Smooth muscle cell (in vitro differentiated cells): ENCODE measurements around the gene SMIM9. TPM values are rescaled to one million over a fixed set of nuclear protein-coding genes. Genes with fewer than 3 reads are reported as not detected.

ENCODE experiments used
- DNase-seq: peaks from one replicate; lab custom pipeline; 2025; ENCODE audit not compliant: unreplicated experiment; lab: John Stamatoyannopoulos, UW
- H2AFZ ChIP-seq: fragments of 200-600 bp; sonication (generic); 2 replicates; pipeline ENCODE4 v1.6.0; 2016; ENCODE audit warnings: antibody characterized with exemption, low read depth, mild to moderate bottlenecking
- H3F3A ChIP-seq: fragments of 200-600 bp; sonication (generic); 2 replicates; pipeline ENCODE4 v1.6.0; 2017; ENCODE audit warnings: antibody characterized with exemption, low read depth
- H3K27ac ChIP-seq: fragments of 200-600 bp; sonication (generic); 2 replicates; pipeline ENCODE4 v1.5.1; 2016; ENCODE audit warnings: low read depth, mild to moderate bottlenecking
- H3K27me3 ChIP-seq: fragments of 200-600 bp; sonication (generic); 2 replicates; pipeline ENCODE4 v1.6.1; 2016; ENCODE audit warnings: low read depth, mild to moderate bottlenecking
- H3K36me3 ChIP-seq: fragments of 200-600 bp; sonication (generic); 2 replicates; pipeline ENCODE4 v1.5.1; 2016; ENCODE audit warnings: low read depth
- H3K4me1 ChIP-seq: fragments of 200-600 bp; sonication (generic); 2 replicates; pipeline ENCODE4 v1.5.1; 2016; ENCODE audit warnings: low read depth
- H3K4me2 ChIP-seq: fragments of 200-600 bp; sonication (generic); 2 replicates; pipeline ENCODE4 v1.6.0; 2016; ENCODE audit warnings: mild to moderate bottlenecking
- H3K4me3 ChIP-seq: fragments of 200-600 bp; sonication (generic); 2 replicates; pipeline ENCODE4 v1.5.1; 2016; ENCODE audit warnings: mild to moderate bottlenecking
- H3K79me2 ChIP-seq: fragments of 200-600 bp; sonication (generic); 2 replicates; pipeline ENCODE4 v1.6.0; 2016; ENCODE audit warnings: low read depth, mild to moderate bottlenecking
- H3K9ac ChIP-seq: fragments of 200-600 bp; sonication (generic); 2 replicates; pipeline ENCODE4 v1.6.0; 2016; ENCODE audit warnings: low read depth
- H3K9me3 ChIP-seq: fragments of 200-600 bp; sonication (generic); replicated peaks from 2 replicates; pipeline ENCODE4 v1.5.1; 2016; ENCODE audit warnings: low read depth
- H4K20me1 ChIP-seq: fragments of 200-600 bp; sonication (generic); 2 replicates; pipeline ENCODE4 v1.6.0; 2016; ENCODE audit warnings: low read depth
- CTCF ChIP-seq: fragments of 200-600 bp; sonication (generic); IDR thresholded peaks from 2 replicates; pipeline ENCODE4 v1.5.1; 2017; ENCODE audit warnings: borderline replicate concordance, mild to moderate bottlenecking, antibody characterized with exemption; ENCODE audit not compliant: insufficient read depth, poor library complexity, severe bottlenecking
- WGBS: methylation state at CpG from one replicate; pipeline ENCODE4 v1.1.7; 2016; ENCODE audit warnings: low lambda C conversion rate; 5-methylcytosine and 5-hydroxymethylcytosine counted together
- polyA plus RNA-seq: library from polyadenylated mRNA; unstranded; fragments of >200 nt; fragmentation: Nextera tagmentation; extraction: Ambion mirVana; gene quantifications from 2 replicates; pipeline ENCODE4 v1.2.1, GENCODE V29; 2016
- total RNA-seq: library from RNA; depleted of rRNA; stranded (reverse); fragments of >200 nt; gene quantifications from 2 replicates; pipeline ENCODE4 v1.2.3, GENCODE V29; 2014

SMIM9 gene
- total and polyA plus RNA-seq, 2 experiments from 2014 or later = not detected

DNA sequence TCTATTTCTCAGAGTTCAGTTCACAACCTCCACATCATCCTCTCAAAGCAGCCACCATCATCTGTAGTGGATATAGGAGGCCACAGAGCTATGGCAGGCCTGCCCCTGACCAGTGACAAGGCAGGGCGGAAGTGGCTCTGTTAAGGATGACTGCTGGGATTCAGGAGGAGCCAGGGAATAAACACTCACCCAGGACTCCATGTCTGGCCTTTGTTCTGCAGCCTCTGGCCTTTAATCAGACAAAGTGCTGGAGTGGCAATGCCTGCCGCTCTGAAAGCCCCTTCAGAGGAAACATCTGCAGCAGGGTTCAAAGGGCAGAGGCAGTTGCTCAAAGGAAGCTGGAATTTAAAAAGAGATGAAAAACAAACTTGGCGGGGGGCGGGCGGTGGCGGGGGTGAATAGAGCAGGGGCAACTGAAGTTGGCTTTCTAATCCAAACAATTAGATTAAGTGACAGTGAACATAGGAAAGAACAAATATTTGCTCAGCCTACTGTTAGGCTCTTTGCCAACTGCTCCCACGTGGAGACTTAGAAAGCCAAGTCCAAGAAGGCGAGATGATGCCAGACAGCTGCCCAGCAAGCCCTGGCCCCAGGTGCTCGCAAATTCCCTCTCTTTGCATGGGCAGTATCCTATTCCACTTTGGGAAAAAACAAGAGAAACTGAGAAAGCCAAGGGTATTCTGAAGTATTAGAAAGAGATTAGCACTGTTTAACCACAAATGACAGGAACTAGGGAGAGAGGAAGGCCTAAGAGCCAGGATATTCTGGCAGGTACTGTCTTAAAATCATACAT is 34.7 kb downstream of the SMIM9 start:
- Histone ChIP-seq H3F3A (no peaks in the 10 kb centered on the region), H3K27me3 (no peaks in the 10 kb centered on the region), H4K20me1 (no peaks in the 10 kb centered on the region), H3K4me1 (no peaks in the 10 kb centered on the region), H3K9me3 (peaks cover 2% of the 10 kb centered on the region), H3K36me3 (no peaks in the 10 kb centered on the region), H3K4me3 (no peak overlapping the region), H3K79me2 (no peaks in the 10 kb centered on the region), H3K4me2 (no peak overlapping the region), H3K27ac (peak overlapping the region; percentile 73), H2AFZ (no peak overlapping the region), H3K9ac (peak overlapping the region; percentile 13)
- WGBS = 57% methylated on average over 9 of the region's 9 CpGs
- TF ChIP-seq CTCF = no peak
- no peak for DNase-seq

DNA sequence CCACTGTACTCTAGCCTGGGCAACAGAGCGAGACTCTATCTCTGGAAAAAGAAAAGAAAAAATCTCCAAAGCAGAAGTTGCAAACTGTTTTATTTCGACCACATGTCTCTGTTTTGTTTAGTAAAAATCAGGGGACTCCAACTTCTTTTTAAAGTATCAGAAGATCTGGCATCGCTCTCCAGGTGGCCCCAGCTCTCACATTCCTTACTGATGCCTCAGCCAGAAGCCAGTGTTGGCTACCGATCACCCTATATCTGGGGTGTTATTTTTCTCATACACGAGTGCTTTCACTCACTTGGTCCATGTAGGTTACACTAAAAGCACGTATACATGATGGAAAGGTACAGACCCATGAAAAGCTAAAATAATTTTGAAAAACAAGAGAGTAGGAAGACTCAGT is 37.5 kb downstream of the SMIM9 start:
- H4K20me1 ChIP-seq = no peaks in the 10 kb centered on the region
- H3K4me2 ChIP-seq = no peak overlapping the region
- WGBS = 58% methylated on average over 6 of the region's 6 CpGs
- H3K4me1 ChIP-seq = no peaks in the 10 kb centered on the region
- no peaks in the 10 kb centered on the region for H3K36me3 ChIP-seq
- DNase-seq = no peak
- H3K9me3 ChIP-seq = no peaks in the 10 kb centered on the region
- no peak overlapping the region for H3K9ac ChIP-seq
- H3K79me2 ChIP-seq = no peaks in the 10 kb centered on the region
- no peak for TF ChIP-seq CTCF
- no peak overlapping the region for H3K27ac ChIP-seq
- no peak overlapping the region for H2AFZ ChIP-seq
- H3K4me3 ChIP-seq = no peak overlapping the region
- H3F3A ChIP-seq = no peaks in the 10 kb centered on the region
- H3K27me3 ChIP-seq = no peaks in the 10 kb centered on the region

DNA sequence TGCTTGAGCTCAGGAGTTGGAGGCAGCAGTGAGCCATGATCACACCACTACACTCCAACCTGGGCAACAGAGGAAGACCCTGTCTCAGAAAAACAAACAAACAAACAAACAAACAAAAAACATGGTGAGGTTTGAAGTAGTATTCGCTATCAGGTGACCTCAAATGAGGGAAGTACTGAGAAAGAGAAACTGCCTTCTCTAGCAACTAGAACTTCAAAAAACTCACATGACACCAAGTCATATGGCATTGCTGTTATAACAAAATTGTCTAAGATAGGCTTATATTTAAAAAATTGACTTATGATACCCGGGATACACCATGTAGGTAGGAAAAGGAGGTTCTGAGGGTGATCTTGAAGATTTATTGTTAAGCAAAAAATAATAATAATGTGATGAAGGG is 39.4 kb downstream of the SMIM9 start:
- H3K79me2 ChIP-seq = no peaks in the 10 kb centered on the region
- no peak for DNase-seq
- H3K27me3 ChIP-seq = no peaks in the 10 kb centered on the region
- H3F3A ChIP-seq = no peaks in the 10 kb centered on the region
- H3K4me3 ChIP-seq = no peak overlapping the region
- H3K36me3 ChIP-seq = no peaks in the 10 kb centered on the region
- no peak overlapping the region for H3K9ac ChIP-seq
- no peak overlapping the region for H2AFZ ChIP-seq
- no peaks in the 10 kb centered on the region for H3K9me3 ChIP-seq
- H3K4me2 ChIP-seq = no peak overlapping the region
- no peak overlapping the region for H3K27ac ChIP-seq
- WGBS = 64% methylated on average over 2 of the region's 2 CpGs
- no peak for TF ChIP-seq CTCF
- no peaks in the 10 kb centered on the region for H4K20me1 ChIP-seq
- no peaks in the 10 kb centered on the region for H3K4me1 ChIP-seq
